Tibial nerve (tissue), 4 donors: ENCODE measurements around the gene GSE1.

Source experiments
- EP300 ChIP-seq, 2 donors: sonication (generic); formaldehyde crosslinking; IDR thresholded peaks; one replicate each; pipeline ENCODE4 v1.6.1; 2017; ENCODE audit warnings: antibody characterized with exemption in 2 of 2, mild to moderate bottlenecking in 1 of 2
- POLR2A ChIP-seq, 2 donors: fragments of 450-650 bp; IDR thresholded peaks; one replicate each; pipeline ENCODE4 v1.6.1; 2017; ENCODE audit warnings: antibody characterized with exemption in 2 of 2, mild to moderate bottlenecking in 2 of 2, moderate library complexity in 2 of 2
- TF ChIP-seq, protein P1 (sequence below), 5 experiments: fragments of 200-600 bp in 3 of 5; fragments of 450-650 bp in 2 of 5; sonication (generic) in 3 of 5; IDR thresholded peaks; one replicate each; pipeline ENCODE4 v1.5.1; 2016 to 2019; ENCODE audit warnings: antibody characterized with exemption in 5 of 5, mild to moderate bottlenecking in 3 of 5, moderate library complexity in 2 of 5

DNA sequence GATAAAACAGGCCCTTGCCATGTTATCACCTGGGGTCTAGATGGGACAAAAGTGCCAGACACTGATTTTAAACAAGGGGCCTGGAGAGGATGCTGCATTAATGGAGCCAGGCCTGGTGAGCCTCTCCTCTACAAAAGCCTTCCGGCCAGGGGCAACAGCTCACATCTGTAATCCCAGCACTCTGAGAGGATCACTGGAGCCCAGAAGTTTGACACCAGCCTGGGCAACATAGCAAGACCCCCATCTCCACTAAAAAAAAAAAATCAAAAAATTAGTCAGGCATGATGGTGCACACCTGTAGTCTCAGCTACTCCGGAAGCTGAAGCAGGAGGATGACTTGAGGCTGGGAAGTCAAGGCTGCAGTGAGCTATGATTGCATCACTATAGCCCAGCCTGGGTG is 72.1 kb downstream of the GSE1 start:
- TF ChIP-seq, protein P1, sequence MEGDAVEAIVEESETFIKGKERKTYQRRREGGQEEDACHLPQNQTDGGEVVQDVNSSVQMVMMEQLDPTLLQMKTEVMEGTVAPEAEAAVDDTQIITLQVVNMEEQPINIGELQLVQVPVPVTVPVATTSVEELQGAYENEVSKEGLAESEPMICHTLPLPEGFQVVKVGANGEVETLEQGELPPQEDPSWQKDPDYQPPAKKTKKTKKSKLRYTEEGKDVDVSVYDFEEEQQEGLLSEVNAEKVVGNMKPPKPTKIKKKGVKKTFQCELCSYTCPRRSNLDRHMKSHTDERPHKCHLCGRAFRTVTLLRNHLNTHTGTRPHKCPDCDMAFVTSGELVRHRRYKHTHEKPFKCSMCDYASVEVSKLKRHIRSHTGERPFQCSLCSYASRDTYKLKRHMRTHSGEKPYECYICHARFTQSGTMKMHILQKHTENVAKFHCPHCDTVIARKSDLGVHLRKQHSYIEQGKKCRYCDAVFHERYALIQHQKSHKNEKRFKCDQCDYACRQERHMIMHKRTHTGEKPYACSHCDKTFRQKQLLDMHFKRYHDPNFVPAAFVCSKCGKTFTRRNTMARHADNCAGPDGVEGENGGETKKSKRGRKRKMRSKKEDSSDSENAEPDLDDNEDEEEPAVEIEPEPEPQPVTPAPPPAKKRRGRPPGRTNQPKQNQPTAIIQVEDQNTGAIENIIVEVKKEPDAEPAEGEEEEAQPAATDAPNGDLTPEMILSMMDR (IDR thresholded peaks at IDR 0.05): no peak
- TF ChIP-seq POLR2A (IDR thresholded peaks at IDR 0.05) (no peak), EP300 (IDR thresholded peaks at IDR 0.05) (no peak)
